ENCODE measurements around the gene BACE1-AS. TPM values are rescaled to one million over a fixed set of nuclear protein-coding genes. Genes with fewer than 3 reads are reported as not detected.

The BACE1-AS gene
- total RNA-seq, 4 donors from 2014 or later, result 2.5 to 7.6 (median 6.3) TPM

DNA sequence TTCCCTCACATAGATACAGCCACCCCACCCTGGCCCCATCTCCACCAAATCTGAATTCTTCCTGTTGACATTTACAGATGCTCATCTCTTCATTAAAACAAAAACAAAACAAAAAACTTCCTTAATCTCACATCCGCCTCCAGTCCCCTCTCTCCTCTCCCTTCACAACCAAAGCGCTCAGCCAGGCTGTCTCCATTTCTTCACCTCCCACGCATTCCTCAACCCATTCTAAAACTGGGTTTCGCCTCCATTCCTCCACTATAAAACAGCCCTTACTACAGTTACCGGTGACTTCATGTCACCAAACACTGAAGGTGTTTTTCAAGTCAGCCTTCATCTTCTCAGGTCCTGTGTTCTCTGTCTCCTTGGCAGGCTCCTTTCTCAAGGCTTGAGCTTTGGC, 9.6 kb downstream of the BACE1-AS start:
- Histone ChIP-seq H3K36me3 (no peaks in the 10 kb centered on the region), H3K4me3 (no peak overlapping the region), H3K9me3 (no peaks in the 10 kb centered on the region), H3K27ac (no peak overlapping the region), H3K4me1 (peaks cover 0 to 14% (median 0%) of the 10 kb centered on the region in 4 donors), H3K27me3 (no peaks in the 10 kb centered on the region)
- TF ChIP-seq POLR2A (IDR thresholded peaks at IDR 0.05), result no peak
- TF ChIP-seq, protein P1, sequence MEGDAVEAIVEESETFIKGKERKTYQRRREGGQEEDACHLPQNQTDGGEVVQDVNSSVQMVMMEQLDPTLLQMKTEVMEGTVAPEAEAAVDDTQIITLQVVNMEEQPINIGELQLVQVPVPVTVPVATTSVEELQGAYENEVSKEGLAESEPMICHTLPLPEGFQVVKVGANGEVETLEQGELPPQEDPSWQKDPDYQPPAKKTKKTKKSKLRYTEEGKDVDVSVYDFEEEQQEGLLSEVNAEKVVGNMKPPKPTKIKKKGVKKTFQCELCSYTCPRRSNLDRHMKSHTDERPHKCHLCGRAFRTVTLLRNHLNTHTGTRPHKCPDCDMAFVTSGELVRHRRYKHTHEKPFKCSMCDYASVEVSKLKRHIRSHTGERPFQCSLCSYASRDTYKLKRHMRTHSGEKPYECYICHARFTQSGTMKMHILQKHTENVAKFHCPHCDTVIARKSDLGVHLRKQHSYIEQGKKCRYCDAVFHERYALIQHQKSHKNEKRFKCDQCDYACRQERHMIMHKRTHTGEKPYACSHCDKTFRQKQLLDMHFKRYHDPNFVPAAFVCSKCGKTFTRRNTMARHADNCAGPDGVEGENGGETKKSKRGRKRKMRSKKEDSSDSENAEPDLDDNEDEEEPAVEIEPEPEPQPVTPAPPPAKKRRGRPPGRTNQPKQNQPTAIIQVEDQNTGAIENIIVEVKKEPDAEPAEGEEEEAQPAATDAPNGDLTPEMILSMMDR (IDR thresholded peaks at IDR 0.05), result no peak
- DNase-seq, result no peak

DNA sequence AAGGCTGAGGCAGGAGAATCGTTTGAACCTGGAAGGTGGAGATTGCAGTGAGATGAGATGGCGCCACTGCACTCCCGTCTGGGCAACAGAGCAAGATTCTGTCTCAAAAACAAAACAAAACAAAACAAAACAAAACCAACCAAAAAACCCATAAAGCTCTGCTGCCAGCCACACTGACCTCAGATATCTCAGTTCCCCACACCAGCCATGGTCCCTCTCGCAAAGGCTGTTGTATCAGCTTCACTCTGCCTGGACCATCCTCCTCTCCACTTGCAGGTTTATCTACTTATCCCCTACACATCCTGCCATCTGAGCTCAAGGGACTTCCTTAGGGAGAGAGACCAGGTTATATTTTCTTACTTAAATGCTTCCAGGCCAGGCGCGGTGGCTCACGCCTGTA, 11.1 kb downstream of the BACE1-AS start:
- Histone ChIP-seq H3K27ac (no peak overlapping the region), H3K27me3 (no peaks in the 10 kb centered on the region)

DNA sequence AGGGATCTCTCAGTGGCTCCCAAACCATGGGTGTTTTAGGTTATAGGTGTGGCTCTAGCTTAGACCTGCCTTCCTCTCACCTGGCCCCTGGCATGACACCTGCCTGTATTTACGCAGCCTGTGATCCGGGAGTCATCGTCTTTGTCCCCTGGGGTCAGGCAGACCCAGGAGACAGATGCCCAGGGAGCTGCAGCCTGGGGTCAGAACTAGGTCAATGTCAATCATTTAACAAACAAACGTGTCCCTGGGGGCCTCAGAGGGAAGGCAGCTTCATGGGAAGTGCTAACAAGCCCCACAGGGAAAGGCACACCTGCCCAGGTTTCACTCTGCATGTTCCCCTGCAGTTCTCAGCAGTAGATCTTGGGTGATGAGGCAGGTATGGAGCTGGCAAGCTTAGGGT, 12.0 kb downstream of the BACE1-AS start:
- no peak overlapping the region for H3K4me3 ChIP-seq
- no peaks in the 10 kb centered on the region for H3K36me3 ChIP-seq
- H3K27me3 ChIP-seq, result no peaks in the 10 kb centered on the region
- no peak for DNase-seq
- H3K9me3 ChIP-seq, result no peaks in the 10 kb centered on the region
- no peak overlapping the region for H3K27ac ChIP-seq
- TF ChIP-seq POLR2A (IDR thresholded peaks at IDR 0.05), result no peak
- TF ChIP-seq, protein P1 (IDR thresholded peaks at IDR 0.05), result no peak
- peaks cover 0 to 14% (median 0%) of the 10 kb centered on the region in 4 donors for H3K4me1 ChIP-seq

More for the DNA sequence above, 11.1 kb downstream of the BACE1-AS start:
- peaks cover 0 to 14% (median 0%) of the 10 kb centered on the region in 4 donors for H3K4me1 ChIP-seq
- no peaks in the 10 kb centered on the region for H3K9me3 ChIP-seq
- H3K36me3 ChIP-seq, result no peaks in the 10 kb centered on the region
- H3K4me3 ChIP-seq, result no peak overlapping the region
- DNase-seq, result no peak
- TF ChIP-seq POLR2A (IDR thresholded peaks at IDR 0.05), result no peak
- TF ChIP-seq, protein P1 (IDR thresholded peaks at IDR 0.05), result no peak

DNA sequence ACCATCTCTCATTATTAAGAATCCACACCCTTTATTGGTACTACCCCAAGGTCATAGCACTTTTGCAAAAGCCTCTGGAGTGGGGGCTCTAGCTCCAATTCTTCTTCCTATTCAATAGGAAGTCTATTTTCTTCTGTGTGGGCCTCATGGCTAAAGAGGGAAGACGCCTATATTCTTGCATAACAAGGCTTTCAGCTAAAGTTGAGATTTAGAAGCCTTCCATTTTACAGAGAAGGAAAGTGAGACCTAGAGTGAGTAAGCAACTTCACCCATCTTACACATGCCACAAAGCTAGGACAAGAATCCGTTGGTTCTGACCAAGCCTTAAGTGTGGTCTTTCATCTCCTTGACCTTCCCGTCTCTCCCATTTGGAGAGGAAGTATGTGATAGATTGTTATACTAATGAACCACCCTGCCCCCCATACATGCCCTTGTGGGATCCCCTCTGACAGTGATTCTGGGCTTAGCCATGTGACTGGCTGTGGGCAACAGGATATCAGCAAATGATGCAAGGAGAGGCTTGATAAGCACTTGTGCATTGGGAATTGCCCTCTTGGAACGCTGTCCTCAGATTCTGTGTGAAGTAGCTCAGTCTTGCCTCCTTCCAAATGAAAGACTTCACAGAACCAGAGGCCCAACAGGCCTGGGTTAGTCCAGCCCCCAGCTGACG, 12.6 kb downstream of the BACE1-AS start:
- H3K27ac ChIP-seq, result no peak overlapping the region
- no peaks in the 10 kb centered on the region for H3K36me3 ChIP-seq
- H3K9me3 ChIP-seq, result no peaks in the 10 kb centered on the region
- TF ChIP-seq, protein P1 (IDR thresholded peaks at IDR 0.05), result no peak
- no peak for TF ChIP-seq POLR2A (IDR thresholded peaks at IDR 0.05)
- no peak for DNase-seq
- H3K4me3 ChIP-seq, result no peak overlapping the region
- no peaks in the 10 kb centered on the region for H3K27me3 ChIP-seq
- H3K4me1 ChIP-seq, result peaks cover 0 to 14% (median 0%) of the 10 kb centered on the region in 4 donors

DNA sequence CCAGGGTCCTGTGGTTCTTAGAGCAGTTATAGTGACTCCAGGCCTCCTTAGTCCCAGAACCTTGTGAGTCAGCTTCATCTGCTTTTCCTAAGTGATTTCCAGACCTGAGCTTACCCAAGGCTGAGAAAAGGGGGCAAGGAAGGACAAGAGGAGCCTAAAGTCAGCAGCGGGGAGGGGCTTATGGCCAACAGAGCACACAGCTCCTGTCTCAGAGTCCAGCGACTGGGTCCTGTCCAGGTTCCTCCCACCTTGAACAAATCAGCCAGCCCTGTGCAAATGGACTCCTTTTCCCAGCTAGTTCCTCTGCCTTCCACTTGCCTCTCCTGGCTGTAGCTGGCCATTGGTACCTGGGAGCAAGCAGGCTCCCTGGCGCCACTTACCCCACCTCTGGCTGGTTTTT, 14.0 kb downstream of the BACE1-AS start:
- no peak for TF ChIP-seq POLR2A (IDR thresholded peaks at IDR 0.05)
- TF ChIP-seq, protein P1 (IDR thresholded peaks at IDR 0.05), result no peak
- DNase-seq, result no peak

More for the DNA sequence above, 14.0 kb downstream of the BACE1-AS start:
- Histone ChIP-seq H3K27ac (no peak overlapping the region), H3K27me3 (no peaks in the 10 kb centered on the region), H3K4me3 (no peak overlapping the region), H3K36me3 (no peaks in the 10 kb centered on the region), H3K9me3 (no peaks in the 10 kb centered on the region), H3K4me1 (peaks cover 0 to 6% (median 0%) of the 10 kb centered on the region in 4 donors)
